ENCODE measurements around the gene GHRH. TPM values are rescaled to one million over a fixed set of nuclear protein-coding genes. Genes with fewer than 3 reads are reported as not detected.

The GHRH gene
- total RNA-seq, 1 experiment from 2014 or later, result not detected

GRCh38 chr20:37205794-37206193, 55.8 kb downstream of the GHRH start (continued):
- TF ChIP-seq REST (IDR thresholded peaks at IDR 0.05; ENCODE audit: low read depth), result no peak
- no peak for TF ChIP-seq TCF7L2 (IDR thresholded peaks at IDR 0.05; ENCODE audit: borderline replicate concordance, extremely low read depth, insufficient read depth, insufficient read length)
- no peak for TF ChIP-seq ELF1 (IDR thresholded peaks at IDR 0.05; ENCODE audit: borderline replicate concordance, low read depth)

- DNase-seq (ENCODE audit: low read depth, low spot score), result no peak
- intact Hi-C loops (cut with micrococcal nuclease), result no loop called here
- H3K36me3 ChIP-seq (ENCODE audit: control insufficient read depth in 1 of 2, insufficient read depth in 2 of 2, low read length in 2 of 2), result peaks cover 52 to 60% of the 10 kb centered on the region in 2 experiments
- no peaks in the 10 kb centered on the region for H3K27me3 ChIP-seq (ENCODE audit: insufficient read depth, low read length)
- ChIA-PET POLR2A (no interaction called here), CTCF (no interaction called here), RAD21 (ENCODE audit: low non-redundant PET in 1 of 2, low total read pairs in 2 of 2, uncharacterized antibody in 2 of 2, unreplicated experiment in 2 of 2) (no interaction called here)
- no peak overlapping the region for H3K27ac ChIP-seq (ENCODE audit: low read depth, low read length)
- no peaks in the 10 kb centered on the region for H4K20me1 ChIP-seq (ENCODE audit: insufficient read depth)
- no peak overlapping the region for H3K4me2 ChIP-seq (ENCODE audit: low read length)
- H3K9me2 ChIP-seq (ENCODE audit: insufficient read depth), result no peaks in the 10 kb centered on the region
- no peak for TF ChIP-seq ZBTB33 (IDR thresholded peaks at IDR 0.05; ENCODE audit: extremely low read depth, insufficient replicate concordance, low read length)
- TF ChIP-seq RAD21 (IDR thresholded peaks at IDR 0.05; ENCODE audit: low read depth), result no peak
- TF ChIP-seq REST (IDR thresholded peaks at IDR 0.05; ENCODE audit: low read depth), result no peak
- TF ChIP-seq SIN3A (IDR thresholded peaks at IDR 0.05; ENCODE audit: low read depth), result no peak
- TF ChIP-seq CEBPB (IDR thresholded peaks at IDR 0.05; ENCODE audit: low read depth), result no peak
- no peak for TF ChIP-seq JUND (IDR thresholded peaks at IDR 0.05)
- no peak for TF ChIP-seq POLR2A (IDR thresholded peaks at IDR 0.05; ENCODE audit: borderline replicate concordance, extremely low read depth, insufficient read depth, insufficient read length)
- TF ChIP-seq, protein P1, sequence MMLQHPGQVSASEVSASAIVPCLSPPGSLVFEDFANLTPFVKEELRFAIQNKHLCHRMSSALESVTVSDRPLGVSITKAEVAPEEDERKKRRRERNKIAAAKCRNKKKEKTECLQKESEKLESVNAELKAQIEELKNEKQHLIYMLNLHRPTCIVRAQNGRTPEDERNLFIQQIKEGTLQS (IDR thresholded peaks at IDR 0.05), result no peak
- no peak for TF ChIP-seq SRF (IDR thresholded peaks at IDR 0.05; ENCODE audit: low read depth)
- no peak for TF ChIP-seq ZNF274 (IDR thresholded peaks at IDR 0.05; ENCODE audit: low read depth, low read length)
- no peaks in the 10 kb centered on the region for H3K9me3 ChIP-seq (ENCODE audit: control insufficient read depth in 1 of 2, insufficient read depth in 1 of 2, low read depth in 1 of 2, low read length in 2 of 2)
- H3K4me1 ChIP-seq (ENCODE audit: control insufficient read depth in 1 of 2, insufficient read depth in 2 of 2, low read length in 2 of 2), result peaks cover 6 to 7% of the 10 kb centered on the region in 2 experiments; a peak in 3 of 4 replicates
- TSS peak; percentile 7 for BruUV-seq (replicated peaks)
- H3K9ac ChIP-seq (ENCODE audit: low read length), result no peak overlapping the region
- H2AFZ ChIP-seq (ENCODE audit: low read depth, low read length, poor library complexity, severe bottlenecking), result no peak overlapping the region
- no peak for ATAC-seq
- H3K4me3 ChIP-seq (replicated peaks in 1 of 2; ENCODE audit: low read depth in 1 of 2, low read length in 2 of 2), result no peak overlapping the region
- H3K79me2 ChIP-seq (ENCODE audit: insufficient read depth, low read length), result peaks cover 55% of the 10 kb centered on the region; the same call in 1 of the 2 replicates
These were observed 56.5 kb downstream of the GHRH start for GRCh38 chr20:37205130-37205529.

All from HCT116 (cell line).